Ovary (tissue), 9 donors: ENCODE data around the gene C8B. TPM values are rescaled to one million over a fixed set of nuclear protein-coding genes. Genes with fewer than 3 reads are reported as not detected.

Experiments used
- DNase-seq, 5 donors: peaks; one replicate each; pipeline ENCODE4 v3.0.0-alpha.2; 2019 to 2020
- H3K27ac ChIP-seq, 2 donors: fragments of 200-600 bp; one replicate each; pipeline versions ENCODE4 v1.5.1 to v1.8.0; 2019 to 2022
- H3K27me3 ChIP-seq: fragments of 200-600 bp; one replicate; pipeline ENCODE4 v1.8.0; 2022
- H3K36me3 ChIP-seq: fragments of 200-600 bp; sonication (generic); one replicate; pipeline ENCODE4 v1.5.1; 2019
- H3K4me1 ChIP-seq: one replicate; pipeline ENCODE4 v1.8.1; 2013; ENCODE audit warnings: mild to moderate bottlenecking, moderate library complexity; ENCODE audit not compliant: insufficient read depth
- H3K4me3 ChIP-seq: fragments of 200-600 bp; sonication (generic); one replicate; pipeline ENCODE4 v1.5.1; 2017
- H3K9me3 ChIP-seq, 2 donors: fragments of 200-600 bp in 1 of 2; sonication (generic) in 1 of 2; one replicate each; pipeline versions ENCODE4 v1.5.1 to v1.8.1; 2013 to 2019; ENCODE audit warnings: mild to moderate bottlenecking in 1 of 2, moderate library complexity in 1 of 2
- CTCF ChIP-seq, 3 donors: fragments of 450-650 bp in 2 of 3; fragments of 200-600 bp in 1 of 3; IDR thresholded peaks; one replicate each; pipeline versions ENCODE4 v1.5.1 to v1.8.0; 2016 to 2022; ENCODE audit warnings: antibody characterized with exemption in 3 of 3, mild to moderate bottlenecking in 1 of 3
- EP300 ChIP-seq: sonication (generic); formaldehyde crosslinking; IDR thresholded peaks from one replicate; pipeline ENCODE4 v1.6.1; 2017; ENCODE audit warnings: antibody characterized with exemption
- POLR2A ChIP-seq: fragments of 450-650 bp; IDR thresholded peaks from one replicate; pipeline ENCODE4 v1.6.1; 2017; ENCODE audit warnings: antibody characterized with exemption, mild to moderate bottlenecking, moderate library complexity
- WGBS, 3 donors: extraction: QIAGEN DNeasy Blood & Tissue Kit in 1 of 3; methylation state at CpG; one replicate each; pipeline versions ENCODE4 v1.1.5 to v1.1.7; 2013 to 2017; 5-methylcytosine and 5-hydroxymethylcytosine counted together
- intact Hi-C, 4 donors: fragments of 100-400 bp; cut with DNase I; formaldehyde crosslinking; loops; one replicate each; pipeline versions ENCODE4 v1.11.0 to v1.15.1; 2022 to 2023
- polyA plus RNA-seq, 2 donors: library from polyadenylated mRNA; stranded (reverse); fragments of 200-250 nt in 1 of 2; fragments of 350-450 nt in 1 of 2; fragmentation: Illumina TruSeq in 1 of 2; extraction: RNeasy Lipid Tissue Mini Kit (QIAGEN cat#74804) in 1 of 2; gene quantifications; one replicate each; pipeline ENCODE4 v1.2.3, GENCODE V29; 2013 to 2014
- total RNA-seq, 7 donors: library from RNA; depleted of rRNA in 2 of 7; stranded (reverse); fragments of >200 nt in 2 of 7; fragmentation: NEBNext Ultra II Directional in 3 of 7; extraction: Animal tissue kit (Norgen Biotek cat#: 25700) in 3 of 7; gene quantifications; one replicate each; pipeline versions ENCODE4 v1.1.0 to v1.2.4, GENCODE V29; 2016 to 2023
- donor health status: DM: no; HTN: no; CAD: no; lungs with moderate emphysema.
- donor health status: DM: no; HTN: no; CAD: no.
- donor health status: Bipolar disorder and iron deficiency.
- donor health status: DM: yes; HTN: yes; CAD: no.
- donor health status: DM: no; HTN: no; CAD: no.
- donor health status: DM: yes; HTN: yes; CAD: no.

The C8B gene
- total and polyA plus RNA-seq, 9 donors: 0.13 TPM; not detected in 8

DNA sequence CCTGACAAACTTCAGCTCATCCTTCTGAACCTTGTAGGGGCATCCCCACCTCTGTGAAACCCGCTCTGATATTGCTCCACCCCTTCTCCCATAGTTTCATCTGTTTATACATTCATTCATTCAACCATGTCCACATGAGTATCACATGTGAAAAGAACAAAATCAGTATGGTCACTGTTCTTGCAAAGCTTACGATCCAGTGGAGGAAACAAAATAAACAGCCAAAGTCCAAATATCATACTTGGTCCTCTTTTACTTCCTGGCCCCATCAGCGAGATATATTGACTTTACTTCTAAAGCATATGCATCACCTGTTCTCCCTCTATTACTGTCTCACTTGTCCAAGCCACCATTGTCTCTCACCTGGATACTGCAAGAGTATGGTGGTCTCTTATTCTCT, 75.6 kb downstream of the C8B start:
- Histone ChIP-seq H3K27me3 (no peaks in the 10 kb centered on the region), H3K4me1 (no peaks in the 10 kb centered on the region), H3K36me3 (no peaks in the 10 kb centered on the region), H3K9me3 (no peaks in the 10 kb centered on the region), H3K4me3 (no peak overlapping the region), H3K27ac (no peak overlapping the region)
- WGBS, 3 donors: 80 to 88% (median 80%) methylated on average over 3 of the region's 3 CpGs
- DNase-seq: no peak
- intact Hi-C loops: no loop called here
- TF ChIP-seq POLR2A: no peak
- no peak for TF ChIP-seq EP300
- no peak for TF ChIP-seq CTCF (IDR thresholded peaks at IDR 0.05)

DNA sequence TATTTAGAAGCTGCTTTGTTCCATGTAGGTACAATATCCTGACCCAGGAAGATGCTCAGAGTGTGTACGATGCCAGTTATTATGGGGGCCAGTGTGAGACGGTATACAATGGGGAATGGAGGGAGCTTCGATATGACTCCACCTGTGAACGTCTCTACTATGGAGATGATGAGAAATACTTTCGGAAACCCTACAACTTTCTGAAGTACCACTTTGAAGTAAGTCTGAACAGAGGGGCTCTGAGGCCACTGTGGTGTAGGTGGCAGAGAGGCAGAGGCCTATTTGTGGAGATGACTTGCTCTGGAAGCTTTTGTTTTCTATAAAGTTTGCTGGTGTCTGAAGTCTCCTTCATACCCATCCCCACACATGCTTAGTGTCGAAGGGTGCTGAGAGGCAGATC, 84.4 kb downstream of the C8B start:
- intact Hi-C loops: no loop called here
- 91 to 93% (median 91%) methylated on average over 6 of the region's 6 CpGs for WGBS, 3 donors
- no peak for DNase-seq
- TF ChIP-seq EP300 (no peak), CTCF (IDR thresholded peaks at IDR 0.05) (no peak), POLR2A (no peak)
- H3K36me3 ChIP-seq: no peaks in the 10 kb centered on the region
- H3K27ac ChIP-seq: no peak overlapping the region
- no peaks in the 10 kb centered on the region for H3K9me3 ChIP-seq
- H3K27me3 ChIP-seq: no peaks in the 10 kb centered on the region
- no peaks in the 10 kb centered on the region for H3K4me1 ChIP-seq
- H3K4me3 ChIP-seq: no peak overlapping the region

DNA sequence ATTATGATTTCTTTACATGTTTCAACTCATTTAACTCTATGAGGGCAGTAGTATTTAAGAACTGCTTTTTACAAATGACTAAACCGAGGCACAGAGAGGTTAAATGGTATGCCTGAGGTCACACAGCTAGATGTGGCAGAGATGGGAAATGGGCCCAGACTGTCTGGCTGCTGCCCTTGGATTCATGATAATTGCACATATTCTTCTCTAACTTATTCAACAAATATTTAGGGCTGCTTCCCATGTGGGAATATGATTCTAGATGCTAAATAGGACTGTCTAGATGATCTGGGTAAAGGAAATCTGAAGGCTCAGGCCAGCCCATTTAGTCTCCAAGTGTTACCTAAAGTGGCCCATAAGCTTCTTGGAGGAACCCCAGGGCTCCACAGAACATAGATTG, 85.0 kb downstream of the C8B start:
- DNase-seq: no peak
- no peaks in the 10 kb centered on the region for H3K9me3 ChIP-seq
- WGBS, 3 donors: 78 to 81% (median 80%) methylated on average over 1 of the region's 1 CpG
- H3K27me3 ChIP-seq: no peaks in the 10 kb centered on the region
- H3K36me3 ChIP-seq: no peaks in the 10 kb centered on the region
- no peak for TF ChIP-seq POLR2A
- TF ChIP-seq EP300: no peak
- no peak for TF ChIP-seq CTCF (IDR thresholded peaks at IDR 0.05)
- intact Hi-C loops: no loop called here
- H3K4me1 ChIP-seq: no peaks in the 10 kb centered on the region
- no peak overlapping the region for H3K4me3 ChIP-seq
- no peak overlapping the region for H3K27ac ChIP-seq

Other genes starting within 250 kb of the C8B start
- gene FYB2, start 146.6 kb downstream of the C8B start, total RNA-seq: 10 to 100 TPM in 1 of 7 donors, 1 to 10 TPM in 4, not detected in 2; 1.2 to 81.5 (median 2.1) TPM
- under 1 TPM; 0.06 to 0.18 TPM for gene FYB2, start 146.6 kb downstream of the C8B start, polyA plus RNA-seq
- gene C8A, start 111.2 kb downstream of the C8B start, total RNA-seq: under 1 TPM in 1 of 7 donors, not detected in 6; 0.08 TPM
- gene C8A, start 111.2 kb downstream of the C8B start, polyA plus RNA-seq: not detected